ENCODE measurements around the gene RS1. TPM values are rescaled to one million over a fixed set of nuclear protein-coding genes. Genes with fewer than 3 reads are reported as not detected.

The RS1 gene
- total RNA-seq, 4 donors from 2014 or later: not detected

DNA sequence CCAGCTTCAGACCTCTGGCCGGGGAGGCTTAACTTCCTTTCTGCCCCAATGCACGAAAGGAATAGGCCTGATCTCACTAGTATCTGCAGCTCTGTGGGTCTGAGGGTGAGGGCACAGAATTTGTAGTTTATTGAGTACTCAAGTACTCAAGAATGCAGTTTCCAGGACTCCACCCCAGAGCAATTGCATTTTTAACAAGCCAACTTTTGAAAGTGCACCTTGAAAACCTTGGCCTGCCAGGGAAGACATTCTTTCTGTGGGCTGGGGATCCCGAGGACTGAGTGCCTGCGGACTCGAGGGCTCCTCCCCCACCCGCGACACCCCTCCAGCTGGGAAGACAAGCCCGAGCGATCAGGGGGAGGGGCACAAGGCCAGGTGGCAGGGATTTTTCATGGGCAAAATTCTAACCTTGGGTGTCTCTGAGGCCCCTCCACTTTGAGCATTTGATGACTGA lies 22.4 kb downstream of the RS1 start:
- no peak for DNase-seq
- no peaks in the 10 kb centered on the region for H3K27me3 ChIP-seq
- TF ChIP-seq, protein P1, sequence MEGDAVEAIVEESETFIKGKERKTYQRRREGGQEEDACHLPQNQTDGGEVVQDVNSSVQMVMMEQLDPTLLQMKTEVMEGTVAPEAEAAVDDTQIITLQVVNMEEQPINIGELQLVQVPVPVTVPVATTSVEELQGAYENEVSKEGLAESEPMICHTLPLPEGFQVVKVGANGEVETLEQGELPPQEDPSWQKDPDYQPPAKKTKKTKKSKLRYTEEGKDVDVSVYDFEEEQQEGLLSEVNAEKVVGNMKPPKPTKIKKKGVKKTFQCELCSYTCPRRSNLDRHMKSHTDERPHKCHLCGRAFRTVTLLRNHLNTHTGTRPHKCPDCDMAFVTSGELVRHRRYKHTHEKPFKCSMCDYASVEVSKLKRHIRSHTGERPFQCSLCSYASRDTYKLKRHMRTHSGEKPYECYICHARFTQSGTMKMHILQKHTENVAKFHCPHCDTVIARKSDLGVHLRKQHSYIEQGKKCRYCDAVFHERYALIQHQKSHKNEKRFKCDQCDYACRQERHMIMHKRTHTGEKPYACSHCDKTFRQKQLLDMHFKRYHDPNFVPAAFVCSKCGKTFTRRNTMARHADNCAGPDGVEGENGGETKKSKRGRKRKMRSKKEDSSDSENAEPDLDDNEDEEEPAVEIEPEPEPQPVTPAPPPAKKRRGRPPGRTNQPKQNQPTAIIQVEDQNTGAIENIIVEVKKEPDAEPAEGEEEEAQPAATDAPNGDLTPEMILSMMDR (IDR thresholded peaks at IDR 0.05): no peak
- no peak for TF ChIP-seq POLR2A (IDR thresholded peaks at IDR 0.05)
- no peak overlapping the region for H3K27ac ChIP-seq
- no peak overlapping the region for H3K4me3 ChIP-seq
- no peaks in the 10 kb centered on the region for H3K36me3 ChIP-seq
- H3K9me3 ChIP-seq: no peaks in the 10 kb centered on the region
- no peaks in the 10 kb centered on the region for H3K4me1 ChIP-seq

DNA sequence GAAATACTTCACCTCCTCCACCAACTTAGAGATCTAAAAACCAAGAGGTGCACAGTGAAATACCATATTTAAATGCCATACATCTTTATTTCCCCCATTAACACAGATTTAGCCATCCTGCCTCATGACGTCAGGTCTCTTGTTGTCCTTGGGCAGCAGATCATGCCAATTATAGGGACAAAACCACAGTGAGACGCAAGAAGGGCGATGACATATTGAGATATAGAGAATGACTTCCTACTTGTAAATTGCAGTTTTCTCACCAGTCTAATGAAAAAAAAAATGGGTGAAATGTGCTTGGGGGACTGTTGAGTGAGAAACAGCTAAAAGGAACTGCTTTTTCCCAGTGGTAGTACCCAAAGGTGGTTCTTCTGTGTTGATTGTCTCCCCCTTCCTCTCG lies 24.3 kb downstream of the RS1 start:
- TF ChIP-seq, protein P1 (IDR thresholded peaks at IDR 0.05): no peak
- no peak for TF ChIP-seq POLR2A (IDR thresholded peaks at IDR 0.05)
- Histone ChIP-seq H3K9me3 (no peaks in the 10 kb centered on the region), H3K36me3 (no peaks in the 10 kb centered on the region), H3K27ac (no peak overlapping the region), H3K4me1 (no peaks in the 10 kb centered on the region), H3K4me3 (no peak overlapping the region), H3K27me3 (no peaks in the 10 kb centered on the region)
- no peak for DNase-seq

- DNase-seq: no peak
- H3K36me3 ChIP-seq: no peaks in the 10 kb centered on the region
- TF ChIP-seq, protein P1 (IDR thresholded peaks at IDR 0.05): no peak
- TF ChIP-seq POLR2A (IDR thresholded peaks at IDR 0.05): no peak
- H3K27me3 ChIP-seq: no peaks in the 10 kb centered on the region
- H3K27ac ChIP-seq: no peak overlapping the region
- no peaks in the 10 kb centered on the region for H3K4me1 ChIP-seq
- H3K4me3 ChIP-seq: no peak overlapping the region
- H3K9me3 ChIP-seq: no peaks in the 10 kb centered on the region
These were observed 28.1 kb downstream of the RS1 start for GRCh38 chrX:18643853-18644252.

DNA sequence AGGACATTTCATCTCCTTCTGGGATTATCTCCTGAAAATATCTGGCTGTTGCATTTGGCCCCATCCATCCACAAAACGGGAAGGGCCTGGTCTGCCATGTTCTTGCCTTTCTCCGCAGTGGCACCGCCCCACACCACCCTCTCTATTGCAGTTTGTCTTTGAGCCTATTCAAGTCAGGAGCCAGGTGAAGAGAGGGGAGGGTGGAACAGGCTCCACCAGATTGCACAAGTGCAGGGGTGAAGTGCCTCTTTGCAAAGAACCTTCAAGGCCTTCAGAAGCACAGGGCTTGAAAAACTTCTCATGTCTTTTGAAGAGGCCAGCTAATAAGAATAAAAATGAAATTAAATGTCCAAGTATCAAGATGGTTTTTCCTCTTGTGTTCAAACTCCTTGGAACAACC lies 28.7 kb downstream of the RS1 start:
- H3K4me1 ChIP-seq: no peaks in the 10 kb centered on the region
- no peaks in the 10 kb centered on the region for H3K27me3 ChIP-seq
- DNase-seq: no peak
- no peak for TF ChIP-seq POLR2A (IDR thresholded peaks at IDR 0.05)
- TF ChIP-seq, protein P1 (IDR thresholded peaks at IDR 0.05): no peak
- H3K27ac ChIP-seq: no peak overlapping the region
- no peak overlapping the region for H3K4me3 ChIP-seq
- no peaks in the 10 kb centered on the region for H3K9me3 ChIP-seq
- H3K36me3 ChIP-seq: no peaks in the 10 kb centered on the region

- no peak for DNase-seq
- Histone ChIP-seq H3K27ac (no peak overlapping the region), H3K27me3 (no peaks in the 10 kb centered on the region), H3K9me3 (no peaks in the 10 kb centered on the region), H3K4me3 (no peak overlapping the region), H3K36me3 (no peaks in the 10 kb centered on the region), H3K4me1 (no peaks in the 10 kb centered on the region)
- TF ChIP-seq, protein P1 (IDR thresholded peaks at IDR 0.05): no peak
- no peak for TF ChIP-seq POLR2A (IDR thresholded peaks at IDR 0.05)
These were observed 31.2 kb downstream of the RS1 start for GRCh38 chrX:18640686-18641085.

DNA sequence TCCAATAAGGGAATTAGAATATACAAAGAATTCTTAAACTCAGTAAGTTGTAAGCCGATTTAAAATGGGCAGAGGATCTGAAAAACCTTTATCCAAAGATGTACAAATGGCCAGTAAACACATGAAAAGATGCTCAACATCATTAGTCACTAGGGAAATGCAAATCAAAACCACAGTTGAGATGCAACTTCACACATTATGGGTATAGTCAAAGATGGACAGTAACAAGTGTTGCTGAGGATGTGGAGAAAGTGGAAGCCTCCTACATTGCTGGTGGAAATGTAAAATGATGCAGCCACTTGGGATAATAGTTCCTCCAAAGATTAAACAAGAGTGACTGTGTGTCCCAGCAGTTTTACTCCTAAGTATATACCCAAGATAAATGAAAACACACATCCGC lies 32.6 kb downstream of the RS1 start:
- no peak for DNase-seq
- no peaks in the 10 kb centered on the region for H3K4me1 ChIP-seq
- no peaks in the 10 kb centered on the region for H3K9me3 ChIP-seq
- no peak overlapping the region for H3K4me3 ChIP-seq
- TF ChIP-seq POLR2A (IDR thresholded peaks at IDR 0.05): no peak
- TF ChIP-seq, protein P1 (IDR thresholded peaks at IDR 0.05): no peak
- no peaks in the 10 kb centered on the region for H3K27me3 ChIP-seq
- H3K36me3 ChIP-seq: no peaks in the 10 kb centered on the region
- H3K27ac ChIP-seq: no peak overlapping the region
